Measurements from ENCODE around the gene UCN. TPM values are rescaled to one million over a fixed set of nuclear protein-coding genes. Genes with fewer than 3 reads are reported as not detected.

The UCN gene
- polyA plus RNA-seq, 4 donors: 0.76 to 8.9 (median 2.4) TPM

GRCh38 chr2:27307545-27308358 is 493 bp downstream of the UCN start:
- Histone ChIP-seq H3K9me3 (ENCODE audit: control insufficient read depth in 2 of 2, insufficient read depth in 1 of 2, low read depth in 1 of 2, low read length in 1 of 2) (no peaks in the 10 kb centered on the region), H3K4me3 (ENCODE audit: low read depth in 1 of 3, low read length in 3 of 3) (peak overlapping the region in 2 of 3 donors; percentile 2 to 8), H3K36me3 (ENCODE audit: control insufficient read depth in 3 of 3, insufficient read depth in 2 of 3, low read depth in 1 of 3, low read length in 3 of 3) (peaks cover 0 to 29% (median 2%) of the 10 kb centered on the region in 3 donors), H3K27ac (ENCODE audit: low read depth in 1 of 3, low read length in 2 of 3) (no peak overlapping the region), H3K27me3 (ENCODE audit: control insufficient read depth in 3 of 3, insufficient read depth in 3 of 3, low read length in 3 of 3) (peaks cover 6 to 40% (median 14%) of the 10 kb centered on the region in 3 donors), H3K4me1 (ENCODE audit: control insufficient read depth in 3 of 3, insufficient read depth in 2 of 3, low read depth in 1 of 3, low read length in 2 of 3) (peaks cover 0 to 17% (median 2%) of the 10 kb centered on the region in 3 donors)
- DNase-seq (peak in 1 of 2 donors; percentile 29), FAIRE-seq (no peak)
- WGBS, 3 donors: 14 to 18% (median 17%) methylated on average over 56 to 75 of the region's 75 CpGs

DNA sequence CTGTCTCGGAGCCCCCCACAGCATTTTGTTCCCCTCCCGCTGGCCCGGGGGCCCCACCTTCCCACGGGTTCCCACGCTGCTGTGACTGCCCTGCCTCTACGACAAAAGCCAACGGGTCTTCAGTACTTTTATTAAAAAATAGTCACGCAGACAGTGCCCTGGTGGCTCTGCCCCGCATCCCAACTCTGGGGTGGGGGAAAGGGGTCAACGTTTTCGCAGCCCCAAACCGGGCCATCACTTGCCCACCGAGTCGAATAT is 1.0 kb downstream of the UCN start:
- Histone ChIP-seq H3K4me1 (ENCODE audit: control insufficient read depth in 3 of 3, insufficient read depth in 2 of 3, low read depth in 1 of 3, low read length in 2 of 3) (peaks cover 0 to 14% (median 2%) of the 10 kb centered on the region in 3 donors), H3K4me3 (ENCODE audit: low read depth in 1 of 3, low read length in 3 of 3) (peak overlapping the region in 1 of 3 donors; percentile 8), H3K27me3 (ENCODE audit: control insufficient read depth in 3 of 3, insufficient read depth in 3 of 3, low read length in 3 of 3) (peaks cover 6 to 40% (median 14%) of the 10 kb centered on the region in 3 donors), H3K9me3 (ENCODE audit: control insufficient read depth in 2 of 2, insufficient read depth in 1 of 2, low read depth in 1 of 2, low read length in 1 of 2) (no peaks in the 10 kb centered on the region), H3K36me3 (ENCODE audit: control insufficient read depth in 3 of 3, insufficient read depth in 2 of 3, low read depth in 1 of 3, low read length in 3 of 3) (peaks cover 0 to 25% (median 2%) of the 10 kb centered on the region in 3 donors), H3K27ac (ENCODE audit: low read depth in 1 of 3, low read length in 2 of 3) (no peak overlapping the region)
- 5 to 13% (median 8%) methylated on average over 14 of the region's 14 CpGs for WGBS, 3 donors
- DNase-seq (no peak), FAIRE-seq (no peak)

DNA sequence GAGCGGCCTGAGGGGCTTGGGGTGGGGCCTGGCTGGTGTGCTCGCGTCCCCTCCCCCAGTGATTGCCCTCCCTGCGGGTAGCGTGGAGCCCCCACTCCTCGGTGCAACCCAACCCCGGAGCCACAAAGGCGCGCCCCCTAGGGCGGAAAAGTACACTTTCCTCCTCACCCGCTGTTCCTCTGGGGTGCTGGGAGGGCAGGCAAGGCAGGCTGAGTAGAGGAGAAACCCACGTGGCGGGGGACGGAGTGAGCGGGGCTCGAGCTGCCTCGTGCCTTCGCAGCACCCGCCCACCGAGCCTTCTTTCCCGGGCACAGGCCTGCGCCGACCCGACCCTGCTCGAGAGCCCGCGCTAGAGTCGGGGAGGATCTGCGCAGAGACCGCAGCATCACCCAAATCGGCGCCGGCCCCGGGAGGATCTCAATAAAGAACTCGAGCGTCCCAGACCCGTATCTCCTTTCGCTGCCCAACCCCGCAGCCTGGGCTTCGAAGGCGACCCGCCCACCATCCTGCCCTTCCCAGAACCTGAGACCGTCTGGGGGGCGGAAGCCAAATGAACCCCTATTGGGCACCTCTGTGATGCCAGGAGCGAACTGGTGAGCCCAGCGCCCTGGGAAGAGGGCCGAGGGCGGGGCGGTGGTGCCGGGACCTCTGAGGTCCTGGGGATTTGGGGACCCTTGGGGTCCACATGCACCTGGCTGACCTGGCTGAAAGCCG is 1.5 kb downstream of the UCN start:
- H3K4me3 ChIP-seq (ENCODE audit: low read depth in 1 of 3, low read length in 3 of 3): peak overlapping the region in 1 of 3 donors; percentile 21

DNA sequence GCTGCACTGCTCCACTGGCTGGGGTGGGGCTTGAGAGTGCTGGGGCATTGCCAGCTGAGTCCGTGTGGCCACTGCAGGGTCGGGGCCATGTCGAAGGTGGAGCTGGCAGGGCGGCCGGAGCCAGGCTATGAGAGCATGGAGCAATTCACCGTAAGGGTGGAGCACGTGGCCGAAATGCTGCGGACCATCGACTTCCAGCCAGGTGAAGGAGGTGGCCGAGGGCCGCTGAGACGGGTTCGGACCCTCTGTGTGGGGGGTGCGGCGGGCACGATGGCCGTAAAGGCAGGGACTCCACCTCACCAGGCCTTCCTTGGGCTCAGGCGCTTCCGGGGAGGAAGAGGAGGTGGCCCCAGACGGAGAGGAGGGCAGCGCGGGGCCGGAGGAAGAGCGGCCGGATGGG is 2.1 kb downstream of the UCN start:
- peaks cover 6 to 40% (median 14%) of the 10 kb centered on the region in 3 donors for H3K27me3 ChIP-seq (ENCODE audit: control insufficient read depth in 3 of 3, insufficient read depth in 3 of 3, low read length in 3 of 3)
- H3K4me1 ChIP-seq (ENCODE audit: control insufficient read depth in 3 of 3, insufficient read depth in 2 of 3, low read depth in 1 of 3, low read length in 2 of 3): peaks cover 0 to 13% (median 2%) of the 10 kb centered on the region in 3 donors
- peaks cover 0 to 16% (median 2%) of the 10 kb centered on the region in 3 donors for H3K36me3 ChIP-seq (ENCODE audit: control insufficient read depth in 3 of 3, insufficient read depth in 2 of 3, low read depth in 1 of 3, low read length in 3 of 3)
- DNase-seq (no peak), FAIRE-seq (no peak)
- H3K9me3 ChIP-seq (ENCODE audit: control insufficient read depth in 2 of 2, insufficient read depth in 1 of 2, low read depth in 1 of 2, low read length in 1 of 2): no peaks in the 10 kb centered on the region
- no peak overlapping the region for H3K27ac ChIP-seq (ENCODE audit: low read depth in 1 of 3, low read length in 2 of 3)
- WGBS, 3 donors: 9 to 26% (median 12%) methylated on average over 17 to 26 of the region's 26 CpGs
- peak overlapping the region in 1 of 3 donors; percentile 21 for H3K4me3 ChIP-seq (ENCODE audit: low read depth in 1 of 3, low read length in 3 of 3)

More for the DNA sequence above, 1.5 kb downstream of the UCN start:
- Histone ChIP-seq H3K27ac (ENCODE audit: low read depth in 1 of 3, low read length in 2 of 3) (no peak overlapping the region), H3K4me1 (ENCODE audit: control insufficient read depth in 3 of 3, insufficient read depth in 2 of 3, low read depth in 1 of 3, low read length in 2 of 3) (peaks cover 0 to 13% (median 2%) of the 10 kb centered on the region in 3 donors), H3K27me3 (ENCODE audit: control insufficient read depth in 3 of 3, insufficient read depth in 3 of 3, low read length in 3 of 3) (peaks cover 6 to 40% (median 14%) of the 10 kb centered on the region in 3 donors), H3K9me3 (ENCODE audit: control insufficient read depth in 2 of 2, insufficient read depth in 1 of 2, low read depth in 1 of 2, low read length in 1 of 2) (no peaks in the 10 kb centered on the region), H3K36me3 (ENCODE audit: control insufficient read depth in 3 of 3, insufficient read depth in 2 of 3, low read depth in 1 of 3, low read length in 3 of 3) (peaks cover 0 to 22% (median 2%) of the 10 kb centered on the region in 3 donors)
- FAIRE-seq (no peak), DNase-seq (peak in 1 of 2 donors; percentile 27)
- 2 to 4% (median 4%) methylated on average over 41 to 51 of the region's 51 CpGs for WGBS, 3 donors

DNA sequence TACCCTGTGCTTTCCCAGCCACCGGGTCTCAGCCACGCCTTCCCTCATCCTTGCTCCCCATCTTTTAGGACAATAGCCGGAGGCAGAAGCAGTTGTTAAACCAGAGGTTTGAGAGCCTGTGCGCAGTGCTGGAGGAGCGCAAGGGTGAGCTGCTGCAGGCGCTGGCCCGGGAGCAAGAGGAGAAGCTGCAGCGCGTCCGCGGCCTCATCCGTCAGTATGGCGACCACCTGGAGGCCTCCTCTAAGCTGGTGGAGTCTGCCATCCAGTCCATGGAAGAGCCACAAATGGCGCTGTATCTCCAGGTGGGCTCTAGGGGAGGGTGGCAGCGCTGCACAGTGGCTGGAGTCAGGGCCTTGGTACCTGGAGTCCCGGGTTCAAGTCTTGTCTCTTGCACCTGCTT is 2.7 kb downstream of the UCN start:
- FAIRE-seq (no peak), DNase-seq (no peak)
- H3K36me3 ChIP-seq (ENCODE audit: control insufficient read depth in 3 of 3, insufficient read depth in 2 of 3, low read depth in 1 of 3, low read length in 3 of 3): peaks cover 0 to 14% (median 2%) of the 10 kb centered on the region in 3 donors
- H3K4me3 ChIP-seq (ENCODE audit: low read depth in 1 of 3, low read length in 3 of 3): no peak overlapping the region
- peaks cover 6 to 40% (median 14%) of the 10 kb centered on the region in 3 donors for H3K27me3 ChIP-seq (ENCODE audit: control insufficient read depth in 3 of 3, insufficient read depth in 3 of 3, low read length in 3 of 3)
- 87 to 91% (median 90%) methylated on average over 16 of the region's 16 CpGs for WGBS, 3 donors
- H3K4me1 ChIP-seq (ENCODE audit: control insufficient read depth in 3 of 3, insufficient read depth in 2 of 3, low read depth in 1 of 3, low read length in 2 of 3): peaks cover 0 to 13% (median 2%) of the 10 kb centered on the region in 3 donors
- no peaks in the 10 kb centered on the region for H3K9me3 ChIP-seq (ENCODE audit: control insufficient read depth in 2 of 2, insufficient read depth in 1 of 2, low read depth in 1 of 2, low read length in 1 of 2)
- H3K27ac ChIP-seq (ENCODE audit: low read depth in 1 of 3, low read length in 2 of 3): no peak overlapping the region

DNA sequence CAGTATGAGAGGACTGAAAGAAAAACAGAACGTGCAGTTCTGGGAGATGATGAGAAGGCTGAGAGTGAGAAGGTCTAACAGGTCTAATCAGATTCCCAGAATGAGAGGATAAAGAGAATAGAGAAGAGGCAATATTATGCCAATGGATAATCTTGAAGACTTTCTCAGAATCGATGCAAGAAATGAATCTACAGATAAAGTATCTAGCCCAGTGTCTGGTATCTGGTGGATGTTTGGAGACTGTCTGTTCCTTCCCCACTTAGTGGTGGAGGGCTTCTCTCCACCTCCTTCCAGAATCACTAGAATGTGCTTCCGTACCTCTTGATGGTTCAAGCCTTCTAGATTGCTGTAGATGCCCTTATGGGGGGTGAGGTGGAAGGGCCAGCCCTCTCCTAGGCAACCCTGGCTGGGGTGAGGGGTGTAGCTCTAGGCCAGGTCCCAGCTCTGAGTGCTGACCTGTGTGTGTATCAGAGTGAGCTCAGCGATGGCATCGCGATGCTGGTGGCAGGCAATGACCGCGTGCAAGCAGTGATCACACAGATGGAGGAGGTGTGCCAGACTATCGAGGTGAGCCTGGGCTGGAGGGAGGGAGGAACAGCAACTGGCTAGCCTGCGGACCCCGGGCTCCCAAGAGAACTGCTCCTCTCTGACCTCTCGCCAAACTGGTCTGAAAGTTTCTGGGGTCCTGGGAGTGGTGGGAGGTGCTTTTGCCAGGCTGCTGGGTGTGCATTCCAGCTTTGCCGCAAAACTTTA is 3.6 kb downstream of the UCN start:
- Histone ChIP-seq H3K27me3 (ENCODE audit: control insufficient read depth in 3 of 3, insufficient read depth in 3 of 3, low read length in 3 of 3) (peaks cover 6 to 40% (median 14%) of the 10 kb centered on the region in 3 donors), H3K27ac (ENCODE audit: low read depth in 1 of 3, low read length in 2 of 3) (no peak overlapping the region), H3K9me3 (ENCODE audit: control insufficient read depth in 2 of 2, insufficient read depth in 1 of 2, low read depth in 1 of 2, low read length in 1 of 2) (no peaks in the 10 kb centered on the region), H3K4me3 (ENCODE audit: low read depth in 1 of 3, low read length in 3 of 3) (no peak overlapping the region), H3K4me1 (ENCODE audit: control insufficient read depth in 3 of 3, insufficient read depth in 2 of 3, low read depth in 1 of 3, low read length in 2 of 3) (peaks cover 0 to 13% (median 2%) of the 10 kb centered on the region in 3 donors), H3K36me3 (ENCODE audit: control insufficient read depth in 3 of 3, insufficient read depth in 2 of 3, low read depth in 1 of 3, low read length in 3 of 3) (peaks cover 0 to 11% (median 0%) of the 10 kb centered on the region in 3 donors)
- FAIRE-seq: no peak
- 87 to 89% (median 87%) methylated on average over 13 of the region's 13 CpGs for WGBS, 3 donors
- no peak for DNase-seq

- Histone ChIP-seq H3K36me3 (ENCODE audit: control insufficient read depth in 3 of 3, insufficient read depth in 2 of 3, low read depth in 1 of 3, low read length in 3 of 3) (peaks cover 0 to 3% (median 0%) of the 10 kb centered on the region in 3 donors), H3K4me3 (ENCODE audit: low read depth in 1 of 3, low read length in 3 of 3) (peak overlapping the region in 1 of 3 donors; percentile 20), H3K27me3 (ENCODE audit: control insufficient read depth in 3 of 3, insufficient read depth in 3 of 3, low read length in 3 of 3) (peaks cover 6 to 42% (median 14%) of the 10 kb centered on the region in 3 donors), H3K4me1 (ENCODE audit: control insufficient read depth in 3 of 3, insufficient read depth in 2 of 3, low read depth in 1 of 3, low read length in 2 of 3) (peaks cover 0 to 13% (median 2%) of the 10 kb centered on the region in 3 donors), H3K9me3 (ENCODE audit: control insufficient read depth in 2 of 2, insufficient read depth in 1 of 2, low read depth in 1 of 2, low read length in 1 of 2) (no peaks in the 10 kb centered on the region), H3K27ac (ENCODE audit: low read depth in 1 of 3, low read length in 2 of 3) (no peak overlapping the region)
- FAIRE-seq (peak; percentile 5), DNase-seq (peak; percentile 66 to 82)
- 13 to 24% (median 18%) methylated on average over 25 of the region's 25 CpGs for WGBS, 3 donors
Observed at GRCh38 chr2:27303093-27304025, 4.9 kb downstream of the UCN start.
